NCI-H1092 treated with DMSO at 0.1 percent for 48 hours (cell line): ENCODE measurements around the gene ITGAL.
"Not testable (repeated sequence)": the region's sequence is repeated elsewhere in the genome, so short reads cannot be mapped to it uniquely, and the experiment has no call there.

Source experiments
- DNase-seq: peaks from one replicate; lab custom pipeline; 2025; lab: John Stamatoyannopoulos, UW

ITGAL gene

DNA sequence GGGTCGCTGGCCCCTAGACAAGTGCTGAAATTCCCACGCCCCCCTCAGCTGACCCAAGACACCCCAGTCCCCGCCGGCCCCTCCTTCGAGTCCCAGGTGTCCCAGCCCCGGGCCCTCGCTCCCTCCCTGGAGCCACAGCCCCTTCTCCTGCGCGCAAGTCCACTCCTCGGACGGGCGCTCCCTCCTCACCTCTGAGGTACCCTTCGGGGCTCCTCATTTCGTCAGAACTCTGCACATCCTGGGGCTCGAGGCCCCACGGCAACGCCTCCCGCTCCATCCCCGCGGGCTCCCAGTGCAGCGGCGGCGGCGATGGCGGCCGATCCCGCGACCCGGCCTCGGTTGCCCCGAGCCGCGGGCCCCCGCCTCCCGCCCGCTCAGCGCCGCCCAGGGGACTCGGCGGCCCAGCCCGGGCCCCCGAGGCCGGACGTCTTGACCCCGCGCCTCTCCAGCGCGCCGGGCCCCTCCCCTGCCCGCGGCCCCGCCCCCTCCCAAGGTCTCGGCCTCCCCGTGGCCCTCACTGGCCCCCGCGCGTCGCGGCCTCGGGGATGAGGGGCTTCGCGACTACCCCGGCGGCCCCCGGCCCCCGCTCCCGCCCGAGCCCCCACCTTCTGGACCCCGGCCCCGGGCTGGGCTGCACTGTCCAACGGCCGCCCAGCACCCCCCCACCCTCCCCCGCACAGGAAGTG, 53.7 kb downstream of the ITGAL start, which contains the start of gene ZNF768:
Gene ZNF768 (minus strand): TSS at position 430 of the 686 bp plus-strand sequence. CDS start 153 bp downstream, at position 277.
- DNase-seq, result peak; percentile 37

DNA sequence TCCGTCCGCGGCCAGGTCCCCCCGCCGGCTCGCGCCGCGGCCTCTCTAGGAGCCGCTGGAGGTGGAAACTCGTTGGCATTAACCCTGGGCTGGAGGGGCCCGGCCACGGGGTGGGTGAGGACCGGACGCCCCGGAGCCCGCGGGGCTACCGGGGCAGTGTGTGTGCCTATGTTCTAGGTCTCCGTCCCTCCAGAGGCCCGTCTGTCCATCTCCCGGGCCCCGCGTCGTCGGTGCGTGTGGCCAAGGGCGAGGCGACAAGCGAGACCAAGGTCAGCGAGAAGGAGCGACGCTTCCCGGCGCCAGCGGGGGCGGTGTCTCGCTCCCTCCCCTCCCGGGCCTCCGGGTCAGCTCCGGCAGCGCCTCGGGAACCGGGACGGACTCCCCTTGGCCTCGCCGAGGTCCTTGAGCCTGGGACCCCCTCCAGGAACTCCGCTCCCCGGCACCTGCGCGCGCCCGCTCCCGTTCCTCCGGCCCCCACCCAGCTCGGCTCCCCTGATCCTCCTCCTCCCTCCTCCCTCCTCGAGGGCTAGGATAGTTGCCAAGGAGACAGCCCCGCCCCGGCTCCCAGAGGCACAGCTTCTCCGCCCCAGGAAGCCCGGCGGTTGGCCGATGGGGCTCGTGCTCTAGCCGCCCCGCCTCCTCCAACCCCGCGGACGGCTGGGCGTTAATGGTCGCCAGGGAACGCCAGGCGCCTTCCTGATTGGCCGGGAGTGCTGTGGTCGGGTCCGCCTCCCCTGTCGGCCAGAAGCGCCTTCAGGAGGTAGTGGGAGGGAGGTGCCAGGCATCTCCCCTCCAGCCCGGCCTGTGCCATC, 54.5 kb downstream of the ITGAL start:
- DNase-seq, result peak; percentile 98

DNA sequence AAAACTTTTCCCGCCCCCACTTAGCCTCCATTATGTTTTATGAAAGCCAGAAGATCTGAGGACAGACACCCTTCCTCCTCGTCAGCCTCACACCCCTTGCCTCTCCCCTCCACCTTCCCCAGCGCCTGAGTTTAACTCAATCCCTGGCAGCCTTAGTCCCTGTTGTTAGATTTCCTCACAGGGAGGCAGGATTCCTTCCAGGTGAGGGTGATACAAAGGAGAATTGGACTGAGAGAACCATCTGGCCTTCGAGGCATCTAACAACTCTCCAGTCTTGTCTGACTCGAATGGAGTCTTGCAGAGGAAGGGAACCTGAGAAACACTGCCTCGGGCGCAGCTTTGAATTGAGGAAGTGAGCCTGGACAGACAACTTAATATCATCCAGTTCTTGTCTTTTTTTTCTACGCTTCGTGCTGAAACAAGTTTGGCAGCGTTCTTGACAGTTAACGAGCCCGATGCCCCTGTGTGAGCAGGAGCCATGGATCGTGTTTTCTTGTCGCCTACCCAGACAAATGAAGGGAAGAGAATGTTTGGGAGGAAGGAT, 55.2 kb downstream of the ITGAL start:
- DNase-seq, result peak; percentile 20

DNA sequence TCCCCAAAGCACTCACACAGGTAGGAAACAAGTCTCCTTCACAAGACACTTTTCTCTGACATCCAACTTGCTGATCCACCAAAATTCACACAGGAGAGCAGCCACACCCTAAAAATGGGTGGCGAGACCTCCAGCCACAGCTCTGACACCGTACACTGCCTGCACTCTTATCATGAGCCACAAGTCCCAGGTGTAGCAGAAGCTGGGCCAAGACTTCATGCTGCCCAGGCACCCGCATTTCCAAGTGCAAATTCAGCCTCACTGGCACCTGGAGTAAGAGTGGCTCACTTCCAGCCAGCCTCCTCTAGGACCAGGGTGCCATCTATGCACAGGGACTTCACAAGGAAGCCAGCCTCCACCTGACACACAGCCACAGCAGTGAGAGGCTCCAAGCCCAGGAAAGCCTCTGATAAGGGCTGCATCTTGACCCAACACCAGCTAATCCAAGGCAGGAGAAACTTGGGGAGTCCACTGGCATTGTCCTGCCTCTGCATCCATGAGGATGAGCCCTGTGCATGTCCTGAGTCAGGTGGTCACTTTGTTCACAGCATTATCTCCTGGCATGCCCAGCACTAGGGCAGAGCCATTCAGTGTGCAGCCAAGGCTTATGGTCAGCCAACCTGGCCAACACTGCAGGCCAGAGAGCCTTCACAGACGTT, 56.4 kb downstream of the ITGAL start:
- DNase-seq, result no peak

DNA sequence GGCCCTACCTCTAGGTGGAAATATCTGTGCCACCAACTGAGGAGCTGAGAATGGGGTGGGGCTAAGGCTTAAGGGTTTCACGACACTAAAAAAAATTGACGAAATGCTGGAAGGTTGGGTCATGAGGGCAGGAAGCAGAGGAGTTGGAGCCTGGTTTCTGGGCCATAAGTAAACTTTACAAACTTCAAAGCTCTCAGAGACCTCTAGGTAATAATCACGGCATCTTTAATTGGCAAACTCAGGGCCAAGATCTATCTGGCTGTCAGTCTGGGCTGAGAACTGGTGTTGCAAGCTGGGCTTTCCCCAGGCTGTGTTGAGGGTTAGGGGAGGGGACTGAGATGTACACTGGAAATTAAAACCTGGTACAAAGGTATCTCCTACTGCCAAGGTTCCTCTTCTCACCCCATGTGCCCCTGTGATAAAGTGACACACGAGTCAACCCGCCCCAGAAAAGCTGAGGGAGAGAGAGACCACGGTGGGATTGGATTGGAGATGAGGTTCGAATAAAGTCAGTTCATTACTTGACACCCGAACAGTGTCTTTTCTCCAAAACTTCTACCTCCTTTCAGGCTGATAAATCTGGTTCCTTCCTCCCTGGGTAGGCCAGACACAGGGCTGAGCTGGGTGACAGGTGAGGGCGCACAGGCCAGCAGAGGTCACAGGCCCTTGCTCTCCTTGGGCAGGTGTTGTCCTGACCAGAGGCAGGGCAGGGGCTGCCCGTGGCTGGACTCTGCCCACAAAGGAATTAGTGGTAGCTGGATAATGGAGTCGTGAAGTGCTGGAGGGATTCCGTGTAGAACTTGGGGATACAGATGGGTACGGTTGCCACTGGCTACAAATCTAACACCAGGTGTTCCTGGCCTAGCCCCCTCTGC, 57.9 kb downstream of the ITGAL start:
- DNase-seq, result no peak

DNA sequence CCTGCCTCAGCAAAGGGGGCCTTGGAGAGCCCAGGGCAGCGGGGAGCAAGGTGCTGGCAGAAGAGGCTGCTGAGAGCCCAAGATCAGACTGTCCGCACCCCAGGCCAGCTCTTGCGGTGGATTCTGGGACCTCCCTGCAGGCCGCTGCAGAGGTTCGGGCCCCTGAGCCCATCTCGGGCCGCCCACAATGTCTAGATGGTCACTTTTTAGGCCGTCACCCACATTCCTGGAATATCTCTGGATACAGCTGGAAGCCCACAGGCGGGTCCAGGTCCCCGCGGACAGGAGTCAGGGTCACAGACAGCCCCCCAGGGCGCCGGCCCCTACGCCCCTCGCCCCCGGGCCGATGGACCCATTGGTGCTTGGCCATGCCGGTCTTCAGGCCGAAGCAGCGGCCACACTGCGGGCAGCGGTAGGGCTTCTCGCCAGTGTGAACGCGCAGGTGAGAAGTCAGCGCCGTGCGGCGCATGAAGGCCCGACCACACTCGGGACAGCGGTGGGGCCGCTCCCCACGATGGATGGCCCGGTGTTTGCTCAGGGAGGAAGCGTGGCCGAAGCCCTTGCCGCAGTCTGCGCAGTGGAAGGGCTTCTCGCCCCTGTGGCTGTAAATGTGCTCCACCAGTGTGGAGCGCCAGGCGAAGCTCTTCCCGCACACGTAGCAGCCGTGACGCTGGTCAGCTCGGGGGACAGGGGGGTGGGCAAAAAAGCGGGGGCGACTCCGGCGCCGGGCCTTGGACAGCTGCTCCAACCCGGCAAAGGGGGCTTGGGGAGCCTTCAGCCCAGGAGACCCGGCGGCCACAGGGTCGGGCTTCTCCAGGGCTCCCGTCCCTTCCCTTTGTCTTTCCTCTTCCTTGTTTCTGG, 60.0 kb downstream of the ITGAL start:
- no peak for DNase-seq

DNA sequence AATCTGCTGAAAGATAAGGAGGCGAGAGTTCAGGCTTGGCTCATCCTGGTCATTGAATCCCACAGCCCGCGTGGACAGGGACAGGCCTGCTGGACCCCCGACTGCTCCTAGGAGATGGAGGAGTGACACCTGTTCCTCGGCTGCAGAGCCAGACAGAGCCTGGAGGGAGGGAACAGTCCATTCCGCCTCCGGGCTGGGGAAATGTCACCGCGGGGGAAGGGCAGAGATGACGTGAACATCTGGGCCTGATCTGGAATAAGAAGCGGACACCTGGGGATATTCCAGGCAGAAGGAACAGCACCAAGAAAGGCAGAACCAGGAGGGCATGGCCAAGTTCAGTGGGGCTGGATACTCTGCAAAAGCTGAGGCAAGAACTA, 60.6 kb downstream of the ITGAL start:
- no peak for DNase-seq

DNA sequence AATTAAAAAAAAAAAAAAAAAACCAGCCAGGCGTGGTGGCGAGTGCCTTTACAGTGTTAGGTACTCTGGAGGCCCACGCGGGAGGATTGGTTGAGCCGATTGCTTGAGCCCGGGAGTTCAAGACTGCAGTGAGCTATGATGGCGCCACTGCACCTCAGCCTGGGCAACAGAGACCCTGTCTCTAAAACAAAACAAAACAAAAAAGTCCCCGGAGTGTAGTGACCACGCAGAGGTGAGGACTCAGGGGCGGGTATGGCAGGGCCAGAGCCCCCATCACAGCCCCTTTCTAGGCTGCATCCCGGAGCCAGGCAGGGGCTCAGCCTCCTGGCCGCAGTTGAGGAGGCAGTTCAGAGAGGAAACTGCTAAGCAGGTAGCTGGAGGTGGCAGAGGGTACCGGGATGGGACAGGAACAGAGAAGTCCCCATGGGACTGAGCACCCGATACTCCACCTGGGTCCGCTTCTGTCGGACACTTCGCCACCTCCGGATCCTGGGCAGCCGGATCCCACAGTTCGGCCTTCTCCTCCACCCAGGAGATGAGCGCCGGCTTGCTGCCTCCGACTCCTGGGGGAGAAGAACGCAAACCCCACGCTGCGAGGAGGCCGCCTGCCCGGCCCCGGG, 61.3 kb downstream of the ITGAL start:
- DNase-seq, result no peak

DNA sequence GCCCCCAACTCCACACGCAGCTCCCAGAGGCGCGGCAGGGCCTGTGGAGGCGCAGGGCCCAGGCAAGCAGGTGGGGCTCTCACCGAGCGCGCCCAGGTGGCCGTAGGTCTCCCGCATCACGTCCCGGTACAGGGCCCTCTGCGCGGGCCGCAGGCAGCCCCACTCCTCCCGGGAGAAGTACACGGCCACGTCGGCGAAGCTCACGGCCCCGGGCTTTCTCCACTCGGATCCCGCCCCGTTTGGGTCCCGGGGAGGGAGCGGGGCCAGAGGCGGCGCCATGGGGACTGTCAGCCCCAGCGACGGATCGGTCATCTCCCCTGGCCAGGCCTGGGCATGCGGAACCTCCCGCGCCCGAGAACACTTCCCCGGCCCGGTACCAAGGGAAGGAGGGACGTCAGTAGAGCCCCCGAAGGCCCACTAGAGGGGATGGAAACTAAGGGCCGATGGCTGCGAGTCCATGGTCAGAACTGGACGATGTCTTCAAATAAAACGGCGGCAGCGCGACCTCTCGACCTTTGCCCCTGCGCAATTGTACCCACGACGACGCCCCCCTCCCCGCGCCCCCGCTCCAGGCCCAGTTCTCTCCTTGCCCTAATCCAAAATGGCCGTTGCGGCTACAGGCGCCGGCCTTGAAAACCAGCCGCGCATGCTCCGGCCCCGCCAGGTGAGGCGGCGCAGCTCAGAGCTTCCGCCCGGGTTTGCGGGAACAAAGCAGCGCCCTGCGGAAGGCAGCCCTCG, 62.0 kb downstream of the ITGAL start, which contains the start of gene ZNF747:
Gene ZNF747 (minus strand): TSS at position 491 of the 738 bp plus-strand sequence. CDS start 179 bp downstream, at position 312.
- peak; percentile 89 for DNase-seq

DNA sequence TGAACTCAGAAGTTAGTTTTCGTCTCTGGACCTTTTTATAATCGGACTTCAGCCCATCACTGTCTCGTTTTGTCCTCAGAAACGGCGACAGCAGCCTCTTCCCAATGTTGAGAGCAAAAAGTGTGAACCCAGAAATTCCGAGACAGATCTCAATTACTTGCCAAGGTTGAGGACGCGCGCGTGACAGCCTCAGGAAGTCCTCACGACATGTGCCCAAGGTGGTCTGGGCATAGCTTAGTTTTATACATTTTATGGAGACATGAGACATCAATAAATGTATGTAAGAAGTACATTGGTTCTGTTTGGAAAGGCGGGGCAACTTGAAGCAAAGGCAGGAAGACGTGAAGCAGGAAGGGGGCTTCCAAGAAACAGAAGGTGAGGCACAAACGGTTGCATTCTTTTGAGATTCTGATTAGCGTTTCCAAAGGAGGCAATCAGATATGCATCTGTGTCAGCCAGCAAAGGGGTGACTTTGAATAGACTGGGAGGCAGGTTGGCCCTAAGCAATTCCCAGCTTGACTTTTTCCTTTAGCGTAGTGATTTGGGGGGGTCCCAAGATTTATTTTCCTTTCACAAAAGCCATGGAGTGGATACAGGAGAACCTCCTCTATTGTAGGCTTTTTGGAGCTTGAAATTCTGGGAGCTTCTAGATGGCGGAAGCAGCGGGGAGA, 62.7 kb downstream of the ITGAL start:
- no peak for DNase-seq

DNA sequence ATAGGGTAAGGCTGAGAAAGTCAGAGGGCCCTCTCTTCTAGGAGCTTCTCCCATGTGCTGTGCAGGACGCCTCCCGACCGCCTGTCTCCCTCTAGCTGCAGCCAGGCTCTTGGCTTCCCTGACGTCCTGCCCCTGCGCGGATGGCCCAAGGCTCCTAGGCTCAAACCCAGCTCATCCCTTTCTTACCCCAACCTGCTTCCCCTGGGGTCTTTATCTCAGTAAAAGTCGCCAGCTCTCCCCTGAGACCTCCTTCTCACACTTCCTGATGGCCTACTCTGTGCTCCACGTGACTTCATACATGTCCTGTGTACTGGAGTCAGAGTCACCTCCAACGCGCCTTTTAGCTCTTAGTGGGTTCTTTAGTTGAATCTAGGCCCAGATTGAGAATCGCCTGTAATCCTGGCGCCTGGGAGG, 63.2 kb downstream of the ITGAL start:
- peak; percentile 80 for DNase-seq

DNA sequence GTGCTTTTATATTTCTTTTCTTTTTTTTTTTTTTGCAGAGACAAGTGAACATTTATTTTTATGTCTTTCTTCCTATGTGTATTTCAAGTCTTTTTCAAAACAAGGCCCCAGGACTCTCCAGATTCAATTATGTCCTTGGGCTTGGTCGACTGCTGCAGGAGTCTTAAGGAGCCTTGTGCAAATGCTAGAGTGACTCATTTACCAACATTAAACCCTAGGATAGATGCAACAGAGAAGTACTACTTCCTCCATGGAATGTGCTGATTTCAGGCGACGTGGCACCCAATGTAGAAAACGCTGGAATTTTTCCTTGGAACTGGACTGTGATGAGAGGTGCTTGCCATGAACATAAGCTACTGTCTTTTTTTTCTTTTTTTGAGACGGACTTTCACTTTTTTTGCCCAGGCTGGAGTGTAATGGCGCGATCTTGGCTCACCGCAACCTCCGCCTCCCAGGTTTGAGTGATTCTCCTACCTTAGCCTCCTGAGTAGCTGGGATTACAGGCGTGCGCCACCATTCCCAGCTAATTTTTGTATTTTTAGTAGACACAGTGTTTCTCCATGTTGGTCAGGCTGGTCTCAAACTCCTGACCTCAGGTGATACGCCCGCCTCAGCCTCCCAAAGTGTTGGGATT, 64.0 kb downstream of the ITGAL start:
- DNase-seq, result not testable (repeated sequence)

DNA sequence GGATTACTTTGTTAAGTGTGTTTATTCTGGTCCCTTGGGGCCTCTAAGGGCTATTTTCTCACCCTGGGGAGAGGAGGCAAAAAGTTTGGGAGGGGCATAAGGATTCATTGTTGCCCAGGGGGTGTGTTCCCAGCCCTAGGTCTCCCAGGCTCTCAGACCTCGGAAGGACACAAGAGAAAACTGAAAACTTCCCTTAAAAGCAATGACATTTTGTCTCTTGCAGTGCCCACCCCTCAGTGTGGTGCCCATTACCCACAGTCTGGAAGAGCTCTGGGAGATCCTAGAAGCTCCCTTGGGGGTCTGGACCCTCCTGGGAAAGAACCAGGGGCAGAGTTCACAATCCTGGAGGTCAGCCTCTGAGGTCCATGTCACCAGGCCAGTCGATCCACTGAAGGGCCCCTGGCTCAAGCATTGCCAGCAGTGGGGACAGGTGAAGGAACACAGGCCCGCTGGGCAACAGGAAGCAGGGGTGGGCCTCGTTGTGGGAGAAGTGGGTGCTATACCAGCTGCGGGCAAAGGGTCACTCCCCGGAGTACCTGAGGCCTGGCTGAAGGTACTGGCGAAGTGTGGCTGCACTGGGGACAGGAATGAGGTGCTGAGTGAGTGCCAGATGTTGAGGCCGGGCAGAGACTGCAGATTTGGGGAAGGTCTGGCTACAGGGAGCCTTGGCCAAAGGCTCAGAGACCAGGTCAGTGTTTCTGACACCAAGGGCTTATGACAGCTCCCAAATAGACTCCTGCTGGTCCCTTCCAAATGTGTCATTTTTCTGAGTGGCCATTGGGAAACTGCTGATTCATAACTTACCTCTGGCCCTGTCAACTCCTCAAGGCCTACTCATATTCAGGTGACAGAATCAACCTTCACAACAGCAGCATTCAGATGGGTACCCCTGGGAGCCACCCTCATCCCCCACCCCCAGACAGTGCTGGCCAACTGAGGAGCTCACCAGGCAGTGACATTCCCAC, 66.7 kb downstream of the ITGAL start:
- no peak for DNase-seq

DNA sequence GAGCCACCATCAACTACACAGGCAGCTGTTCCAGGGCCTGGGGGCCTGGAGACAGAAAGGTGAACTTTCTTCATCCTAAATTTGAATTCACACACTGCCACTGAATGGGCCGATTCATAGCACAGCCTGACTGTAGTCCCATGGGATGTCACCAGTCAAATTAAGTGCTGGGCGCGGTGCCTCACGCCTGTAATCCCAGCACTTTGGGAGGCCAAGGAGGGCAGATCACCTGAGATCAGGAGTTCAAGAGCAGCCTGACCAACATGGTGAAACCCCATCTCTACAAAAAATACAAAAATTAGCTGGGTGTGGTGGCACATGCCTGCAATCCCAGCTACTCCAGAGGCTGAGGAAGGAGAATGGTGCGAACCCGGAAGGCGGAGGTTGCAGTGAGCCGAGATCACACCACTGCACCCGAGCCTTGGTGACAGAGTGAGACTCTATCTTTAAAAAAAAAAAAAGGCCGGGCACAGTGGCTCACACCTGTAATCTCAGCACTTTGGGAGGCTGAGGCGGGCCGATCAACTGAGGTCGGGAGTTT, 67.5 kb downstream of the ITGAL start:
- DNase-seq, result not testable (repeated sequence)

DNA sequence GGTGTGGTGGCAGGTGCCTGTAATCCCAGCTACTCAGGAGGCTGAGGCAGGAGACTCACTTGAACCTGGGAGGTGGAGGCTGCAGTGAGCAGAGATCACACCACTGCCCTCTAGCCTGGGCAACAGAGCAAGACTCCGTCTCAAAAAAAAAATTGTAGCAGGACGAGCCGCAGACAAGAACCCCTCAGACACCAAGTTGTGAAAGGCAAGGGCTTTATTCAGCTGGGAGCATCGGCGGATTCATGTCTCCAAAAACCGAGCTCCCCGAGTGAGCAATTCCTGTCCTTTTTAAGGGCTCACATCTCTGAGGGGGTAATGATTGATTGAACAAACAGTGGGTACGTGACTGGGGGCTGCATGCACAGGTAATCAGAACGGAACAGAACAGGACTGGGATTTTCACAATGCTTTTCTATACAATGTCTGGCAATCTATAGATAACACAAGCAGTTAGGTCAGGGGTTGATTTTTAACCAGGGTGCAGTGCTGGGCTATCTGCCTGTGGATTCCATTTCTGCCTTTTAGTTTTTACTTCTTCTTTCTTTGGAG, 68.4 kb downstream of the ITGAL start:
- not testable (repeated sequence) for DNase-seq
